ENCODE data around the gene MYO5B. TPM values are rescaled to one million over a fixed set of nuclear protein-coding genes. Genes with fewer than 3 reads are reported as not detected.

The MYO5B gene
- total RNA-seq, 1 donor from 2014 or later = 31.3 TPM

- TF ChIP-seq CTCF (IDR thresholded peaks at IDR 0.05; ENCODE audit: insufficient read depth, low read length, severe bottlenecking) = no peak
- H3K36me3 ChIP-seq (ENCODE audit: control insufficient read depth, insufficient read depth, low read length) = no peaks in the 10 kb centered on the region
- FAIRE-seq (no peak), DNase-seq (ENCODE audit: low read depth) (peak; percentile 56)
- H3K4me3 ChIP-seq (ENCODE audit: low read depth, low read length) = no peak overlapping the region
- no peaks in the 10 kb centered on the region for H3K27me3 ChIP-seq (ENCODE audit: control insufficient read depth, insufficient read depth, low read length)
Observed at GRCh38 chr18:49980896-49981295, 214.1 kb downstream of the MYO5B start.

GRCh38 chr18:49976795-49977560 lies 218.0 kb downstream of the MYO5B start:
- FAIRE-seq = no peak
- no peak for TF ChIP-seq CTCF (IDR thresholded peaks at IDR 0.05; ENCODE audit: insufficient read depth, low read length, severe bottlenecking)
- peaks cover 5% of the 10 kb centered on the region for H3K36me3 ChIP-seq (ENCODE audit: control insufficient read depth, insufficient read depth, low read length)
- no peak overlapping the region for H3K4me3 ChIP-seq (ENCODE audit: low read depth, low read length)
- H3K27me3 ChIP-seq (ENCODE audit: control insufficient read depth, insufficient read depth, low read length) = no peaks in the 10 kb centered on the region
- no peak for DNase-seq (ENCODE audit: low read depth)

- Histone ChIP-seq H3K4me3 (ENCODE audit: low read depth, low read length) (no peak overlapping the region), H3K36me3 (ENCODE audit: control insufficient read depth, insufficient read depth, low read length) (peaks cover 5% of the 10 kb centered on the region), H3K27me3 (ENCODE audit: control insufficient read depth, insufficient read depth, low read length) (no peaks in the 10 kb centered on the region)
- DNase-seq (ENCODE audit: low read depth) (no peak), FAIRE-seq (no peak)
- TF ChIP-seq CTCF (IDR thresholded peaks at IDR 0.05; ENCODE audit: insufficient read depth, low read length, severe bottlenecking) = no peak
Observed at GRCh38 chr18:49976001-49976400, 218.9 kb downstream of the MYO5B start.

GRCh38 chr18:49974079-49974478 lies 220.9 kb downstream of the MYO5B start:
- Histone ChIP-seq H3K27me3 (ENCODE audit: control insufficient read depth, insufficient read depth, low read length) (no peaks in the 10 kb centered on the region), H3K4me3 (ENCODE audit: low read depth, low read length) (no peak overlapping the region), H3K36me3 (ENCODE audit: control insufficient read depth, insufficient read depth, low read length) (peaks cover 5% of the 10 kb centered on the region)
- DNase-seq (ENCODE audit: low read depth) = no peak
- no peak for TF ChIP-seq CTCF (IDR thresholded peaks at IDR 0.05; ENCODE audit: insufficient read depth, low read length, severe bottlenecking)
- FAIRE-seq = peak; percentile 88

- TF ChIP-seq CTCF (IDR thresholded peaks at IDR 0.05; ENCODE audit: insufficient read depth, low read length, severe bottlenecking) = no peak
- H3K27me3 ChIP-seq (ENCODE audit: control insufficient read depth, insufficient read depth, low read length) = no peaks in the 10 kb centered on the region
- H3K36me3 ChIP-seq (ENCODE audit: control insufficient read depth, insufficient read depth, low read length) = peaks cover 5% of the 10 kb centered on the region
- H3K4me3 ChIP-seq (ENCODE audit: low read depth, low read length) = no peak overlapping the region
- DNase-seq (ENCODE audit: low read depth) = no peak
- FAIRE-seq = no peak
Observed at GRCh38 chr18:49973592-49973991, 221.4 kb downstream of the MYO5B start.

GRCh38 chr18:49972535-49972934 lies 222.4 kb downstream of the MYO5B start:
- no peak for TF ChIP-seq CTCF (IDR thresholded peaks at IDR 0.05; ENCODE audit: insufficient read depth, low read length, severe bottlenecking)
- FAIRE-seq (no peak), DNase-seq (ENCODE audit: low read depth) (no peak)
- Histone ChIP-seq H3K36me3 (ENCODE audit: control insufficient read depth, insufficient read depth, low read length) (peaks cover 5% of the 10 kb centered on the region), H3K4me3 (ENCODE audit: low read depth, low read length) (no peak overlapping the region), H3K27me3 (ENCODE audit: control insufficient read depth, insufficient read depth, low read length) (no peaks in the 10 kb centered on the region)
